Stomach (tissue), 4 donors: ENCODE results near the gene RPS5.

Experiments
- POLR2AphosphoS5 ChIP-seq, 3 donors: sonication (generic); formaldehyde crosslinking; IDR thresholded peaks; one replicate each; pipeline ENCODE4 v1.6.1; 2016; ENCODE audit warnings: antibody characterized with exemption in 3 of 3
- TF ChIP-seq, protein P1 (sequence below), 7 experiments: fragments of 450-650 bp in 4 of 7; fragments of 200-600 bp in 3 of 7; sonication (generic) in 3 of 7; IDR thresholded peaks; one replicate each; pipeline ENCODE4 v1.5.1; 2016 to 2019; ENCODE audit warnings: antibody characterized with exemption in 7 of 7, control low read depth in 2 of 7, mild to moderate bottlenecking in 1 of 7

- TF ChIP-seq POLR2AphosphoS5 (IDR thresholded peaks at IDR 0.05), result no peak
- TF ChIP-seq, protein P1, sequence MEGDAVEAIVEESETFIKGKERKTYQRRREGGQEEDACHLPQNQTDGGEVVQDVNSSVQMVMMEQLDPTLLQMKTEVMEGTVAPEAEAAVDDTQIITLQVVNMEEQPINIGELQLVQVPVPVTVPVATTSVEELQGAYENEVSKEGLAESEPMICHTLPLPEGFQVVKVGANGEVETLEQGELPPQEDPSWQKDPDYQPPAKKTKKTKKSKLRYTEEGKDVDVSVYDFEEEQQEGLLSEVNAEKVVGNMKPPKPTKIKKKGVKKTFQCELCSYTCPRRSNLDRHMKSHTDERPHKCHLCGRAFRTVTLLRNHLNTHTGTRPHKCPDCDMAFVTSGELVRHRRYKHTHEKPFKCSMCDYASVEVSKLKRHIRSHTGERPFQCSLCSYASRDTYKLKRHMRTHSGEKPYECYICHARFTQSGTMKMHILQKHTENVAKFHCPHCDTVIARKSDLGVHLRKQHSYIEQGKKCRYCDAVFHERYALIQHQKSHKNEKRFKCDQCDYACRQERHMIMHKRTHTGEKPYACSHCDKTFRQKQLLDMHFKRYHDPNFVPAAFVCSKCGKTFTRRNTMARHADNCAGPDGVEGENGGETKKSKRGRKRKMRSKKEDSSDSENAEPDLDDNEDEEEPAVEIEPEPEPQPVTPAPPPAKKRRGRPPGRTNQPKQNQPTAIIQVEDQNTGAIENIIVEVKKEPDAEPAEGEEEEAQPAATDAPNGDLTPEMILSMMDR (IDR thresholded peaks at IDR 0.05), result no peak
Measured at GRCh38 chr19:58392945-58393724, 6.1 kb downstream of the RPS5 start.
